Measurements from ENCODE around the gene CACNB4.
"Not testable (repeated sequence)": the region's sequence is repeated elsewhere in the genome, so short reads cannot be mapped to it uniquely, and the experiment has no call there.

Gene CACNB4

DNA sequence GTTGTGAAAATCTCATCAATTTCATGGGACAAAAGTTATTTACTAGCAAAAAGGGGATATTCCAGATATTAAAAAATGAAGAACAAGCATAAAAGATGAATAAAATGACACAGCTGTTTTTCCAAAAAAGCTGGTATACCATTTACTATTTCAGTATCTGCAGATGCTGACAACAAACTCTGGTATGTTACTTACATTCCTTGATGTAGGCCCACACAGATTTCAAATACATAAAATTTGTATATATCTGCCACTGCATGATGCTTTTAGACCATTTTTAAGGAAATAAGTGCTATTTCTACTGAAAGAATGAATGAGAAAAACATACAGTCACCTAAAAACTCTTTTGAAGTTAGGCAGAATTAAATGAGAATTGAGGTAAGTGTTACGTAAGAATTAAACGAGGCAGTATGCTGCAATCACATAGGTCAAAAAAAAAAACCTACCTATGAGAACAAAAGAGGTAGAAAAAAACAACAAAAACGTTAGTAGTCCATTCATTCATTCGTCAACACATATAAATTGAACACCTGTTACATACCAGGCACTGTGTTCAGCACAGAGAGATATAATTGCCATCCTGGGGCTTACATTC is 303.1 kb downstream of the CACNB4 start:
- in situ Hi-C loops (cut with MboI; ENCODE audit: low sequenced_read_pairs): no loop called here

- in situ Hi-C loops (cut with MboI; ENCODE audit: low sequenced_read_pairs): not testable (repeated sequence)
Measured at GRCh38 chr2:151794422-151794821, 304.4 kb downstream of the CACNB4 start.

GRCh38 chr2:151793123-151793522 is 305.7 kb downstream of the CACNB4 start:
- in situ Hi-C loops (cut with MboI; ENCODE audit: low sequenced_read_pairs): no loop called here

DNA sequence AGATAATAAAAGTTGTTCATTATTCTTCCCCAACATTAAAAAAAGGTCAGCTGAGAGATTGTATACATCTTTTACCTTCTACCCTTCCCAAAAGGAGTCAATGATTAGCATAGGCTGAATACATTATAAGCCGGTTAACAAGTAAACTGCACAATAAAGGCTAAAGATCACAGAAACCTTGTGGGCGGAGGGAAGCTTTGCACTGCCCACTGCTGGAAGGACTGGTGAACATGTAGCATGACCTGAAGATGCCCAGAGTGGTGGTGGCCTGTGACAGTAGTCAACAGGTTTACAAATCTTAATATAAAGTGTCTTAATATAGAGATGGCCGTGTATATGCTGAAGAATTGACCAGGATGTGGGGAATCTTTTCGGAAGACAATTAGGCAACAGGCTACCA is 306.3 kb downstream of the CACNB4 start:
- in situ Hi-C loops (cut with MboI; ENCODE audit: low sequenced_read_pairs): no loop called here

DNA sequence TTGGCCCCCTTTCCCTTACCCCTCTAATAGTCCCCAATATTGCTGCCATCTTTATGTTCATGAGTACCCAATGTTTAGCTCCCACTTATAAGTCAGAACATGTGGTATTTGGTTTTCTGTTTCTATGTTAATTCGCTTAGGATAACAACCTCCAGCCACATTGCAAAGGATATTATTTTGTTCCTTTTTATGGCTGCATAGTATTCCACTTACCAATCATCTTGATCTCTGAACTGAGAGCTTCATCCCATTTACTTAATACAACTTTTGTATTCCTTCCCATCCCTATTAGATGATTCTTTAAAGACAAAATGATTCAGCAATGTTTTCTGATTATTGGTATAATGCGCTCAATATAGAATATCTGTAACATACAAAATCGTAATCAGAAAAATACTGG is 307.3 kb downstream of the CACNB4 start:
- in situ Hi-C loops (cut with MboI; ENCODE audit: low sequenced_read_pairs): no loop called here

- in situ Hi-C loops (cut with MboI; ENCODE audit: low sequenced_read_pairs): no loop called here
Measured at GRCh38 chr2:151790689-151791088, 308.2 kb downstream of the CACNB4 start.

DNA sequence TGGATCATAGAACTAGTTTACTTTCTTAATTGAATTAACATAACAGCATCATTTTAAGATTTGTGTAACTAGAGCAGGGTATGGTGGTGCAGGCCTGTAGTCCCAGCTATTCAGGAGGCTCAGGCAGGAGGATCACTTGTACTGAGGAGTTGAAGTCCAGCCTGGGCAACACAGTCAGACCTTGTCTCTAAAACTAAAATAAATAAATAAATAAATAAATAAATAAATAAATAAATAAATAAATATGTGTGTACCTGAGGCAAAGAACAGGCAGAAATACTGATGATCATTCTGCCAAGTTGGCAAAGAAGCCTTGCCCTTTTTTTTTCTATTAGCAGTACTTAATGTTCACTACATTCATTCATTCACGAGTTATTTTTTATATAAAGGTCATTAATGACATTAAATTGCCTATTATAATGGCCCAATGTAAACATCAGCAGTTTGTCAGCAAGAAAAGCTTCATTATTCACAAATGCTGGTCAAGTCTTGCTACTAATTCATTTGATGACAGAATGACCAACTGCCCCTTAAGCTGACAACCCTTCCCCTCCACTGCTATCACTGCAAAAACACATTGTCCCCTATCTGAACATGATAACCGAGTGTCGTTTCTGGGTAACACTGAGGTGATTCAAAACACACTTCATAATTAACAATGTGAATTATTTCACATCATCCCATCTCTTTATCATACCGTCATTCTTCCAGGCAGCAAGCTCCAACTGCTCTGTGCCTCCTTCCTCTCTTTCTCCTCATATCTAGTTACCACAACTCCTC is 309.6 kb downstream of the CACNB4 start:
- in situ Hi-C loops (cut with MboI; ENCODE audit: low sequenced_read_pairs): no loop called here

DNA sequence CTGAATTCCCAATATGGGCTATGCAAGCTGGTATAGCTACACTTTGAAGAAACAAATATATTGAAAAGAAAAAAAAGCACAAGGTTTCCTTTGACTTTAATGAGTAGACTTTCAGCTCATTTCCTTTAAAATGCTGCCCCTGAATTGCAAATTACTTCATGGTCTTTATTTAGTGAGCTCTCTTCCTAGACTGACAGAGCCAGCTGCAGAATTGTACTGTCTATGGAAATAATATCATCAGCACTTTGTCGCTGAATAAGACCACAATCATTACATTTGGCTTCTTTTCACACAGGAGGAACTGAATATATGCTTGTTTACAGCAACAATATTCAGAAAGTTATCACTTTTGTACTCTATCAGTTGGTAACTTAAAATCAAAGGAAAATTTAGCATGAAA is 312.4 kb downstream of the CACNB4 start:
- in situ Hi-C loops (cut with MboI; ENCODE audit: low sequenced_read_pairs): no loop called here

GRCh38 chr2:151786077-151786476 is 312.8 kb downstream of the CACNB4 start:
- in situ Hi-C loops (cut with MboI; ENCODE audit: low sequenced_read_pairs): no loop called here

DNA sequence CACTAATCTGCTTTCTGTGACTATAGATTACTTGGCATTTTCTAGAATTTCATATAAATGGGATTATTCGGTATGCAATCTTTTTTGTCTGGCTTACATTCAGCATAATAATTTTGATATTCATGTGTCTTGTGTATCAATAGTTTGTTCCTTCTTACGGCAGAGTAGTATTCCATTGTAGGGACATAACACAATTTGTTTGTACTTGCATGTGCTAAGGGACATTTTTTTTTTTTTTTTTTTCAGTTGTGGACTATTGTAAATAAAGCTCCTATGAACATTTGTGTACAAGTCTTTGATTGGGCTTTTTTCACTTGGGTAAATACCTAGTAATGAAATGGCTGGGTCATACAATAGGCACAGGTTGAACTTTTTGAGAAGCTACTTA is 315.7 kb downstream of the CACNB4 start:
- in situ Hi-C loops (cut with MboI; ENCODE audit: low sequenced_read_pairs): no loop called here
